HUES6 (cell line): Measurements from ENCODE around the gene TRPC4AP.

Source experiments
- H3K27ac ChIP-seq: 2 replicates; pipeline ENCODE4 v1.7.0; 2013; ENCODE audit warnings: low read depth, mild to moderate bottlenecking, low read length, inconsistent platforms
- H3K27me3 ChIP-seq: 2 replicates; pipeline ENCODE4 v1.6.1; 2013; ENCODE audit warnings: low read length; ENCODE audit not compliant: control insufficient read depth, insufficient read depth
- H3K36me3 ChIP-seq: 2 replicates; pipeline ENCODE4 v1.6.1; 2013; ENCODE audit warnings: low read length; ENCODE audit not compliant: control insufficient read depth, insufficient read depth
- H3K4me1 ChIP-seq: 2 replicates; pipeline ENCODE4 v1.6.1; 2013; ENCODE audit warnings: low read length; ENCODE audit not compliant: control insufficient read depth, insufficient read depth
- H3K4me3 ChIP-seq: 2 replicates; pipeline ENCODE4 v1.5.1; 2013; ENCODE audit warnings: low read depth, low read length
- H3K9ac ChIP-seq: one replicate; pipeline ENCODE4 v1.6.1; 2013; ENCODE audit warnings: mild to moderate bottlenecking, low read length
- H3K9me3 ChIP-seq: 2 replicates; pipeline ENCODE4 v1.6.1; 2013; ENCODE audit warnings: low read depth, low read length; ENCODE audit not compliant: control insufficient read depth, insufficient read depth

Gene TRPC4AP

GRCh38 chr20:34983089-34983820 is 109.4 kb downstream of the TRPC4AP start:
- Histone ChIP-seq H3K36me3 (no peaks in the 10 kb centered on the region), H3K4me1 (peaks cover 49% of the 10 kb centered on the region), H3K27me3 (peaks cover 22% of the 10 kb centered on the region), H3K27ac (no peak overlapping the region), H3K4me3 (peak overlapping the region; percentile 25), H3K9me3 (no peaks in the 10 kb centered on the region), H3K9ac (no peak overlapping the region)

GRCh38 chr20:34982270-34983088 is 110.1 kb downstream of the TRPC4AP start:
- Histone ChIP-seq H3K4me1 (peaks cover 53% of the 10 kb centered on the region), H3K27ac (no peak overlapping the region), H3K36me3 (no peaks in the 10 kb centered on the region), H3K27me3 (peaks cover 22% of the 10 kb centered on the region), H3K9ac (no peak overlapping the region), H3K4me3 (no peak overlapping the region), H3K9me3 (no peaks in the 10 kb centered on the region)

- H3K9ac ChIP-seq: no peak overlapping the region
- no peaks in the 10 kb centered on the region for H3K36me3 ChIP-seq
- peaks cover 15% of the 10 kb centered on the region for H3K27me3 ChIP-seq
- peaks cover 59% of the 10 kb centered on the region for H3K4me1 ChIP-seq
- H3K9me3 ChIP-seq: no peaks in the 10 kb centered on the region
- no peak overlapping the region for H3K4me3 ChIP-seq
- H3K27ac ChIP-seq: no peak overlapping the region
Measured at GRCh38 chr20:34980543-34981233, 111.9 kb downstream of the TRPC4AP start.

GRCh38 chr20:34979366-34980153 is 113.0 kb downstream of the TRPC4AP start:
- Histone ChIP-seq H3K9ac (no peak overlapping the region), H3K9me3 (no peaks in the 10 kb centered on the region), H3K4me3 (no peak overlapping the region), H3K27ac (no peak overlapping the region), H3K4me1 (peaks cover 52% of the 10 kb centered on the region), H3K27me3 (peaks cover 9% of the 10 kb centered on the region), H3K36me3 (no peaks in the 10 kb centered on the region)

GRCh38 chr20:34978092-34978744 is 114.4 kb downstream of the TRPC4AP start:
- Histone ChIP-seq H3K4me1 (peaks cover 38% of the 10 kb centered on the region), H3K27me3 (peaks cover 3% of the 10 kb centered on the region; the same call in 1 of the 2 replicates)

GRCh38 chr20:34977365-34978091 is 115.1 kb downstream of the TRPC4AP start:
- Histone ChIP-seq H3K36me3 (no peaks in the 10 kb centered on the region), H3K4me3 (no peak overlapping the region), H3K4me1 (peaks cover 33% of the 10 kb centered on the region), H3K9me3 (no peaks in the 10 kb centered on the region), H3K27me3 (peaks cover 1% of the 10 kb centered on the region; the same call in 1 of the 2 replicates), H3K9ac (no peak overlapping the region), H3K27ac (no peak overlapping the region)

More at GRCh38 chr20:34978092-34978744, 114.4 kb downstream of the TRPC4AP start:
- H3K9ac ChIP-seq: no peak overlapping the region
- H3K4me3 ChIP-seq: no peak overlapping the region
- no peaks in the 10 kb centered on the region for H3K36me3 ChIP-seq
- H3K27ac ChIP-seq: no peak overlapping the region
- H3K9me3 ChIP-seq: no peaks in the 10 kb centered on the region

GRCh38 chr20:34976286-34976685 is 116.3 kb downstream of the TRPC4AP start:
- Histone ChIP-seq H3K9ac (no peak overlapping the region), H3K27ac (no peak overlapping the region), H3K4me3 (no peak overlapping the region), H3K4me1 (peaks cover 27% of the 10 kb centered on the region), H3K27me3 (no peaks in the 10 kb centered on the region), H3K36me3 (no peaks in the 10 kb centered on the region), H3K9me3 (no peaks in the 10 kb centered on the region)

- Histone ChIP-seq H3K36me3 (no peaks in the 10 kb centered on the region), H3K9ac (no peak overlapping the region), H3K4me1 (peaks cover 11% of the 10 kb centered on the region), H3K4me3 (no peak overlapping the region), H3K9me3 (no peaks in the 10 kb centered on the region), H3K27ac (no peak overlapping the region), H3K27me3 (no peaks in the 10 kb centered on the region)
Measured at GRCh38 chr20:34974246-34974645, 118.4 kb downstream of the TRPC4AP start.

- Histone ChIP-seq H3K27ac (no peak overlapping the region), H3K9me3 (no peaks in the 10 kb centered on the region), H3K27me3 (no peaks in the 10 kb centered on the region), H3K36me3 (no peaks in the 10 kb centered on the region), H3K4me1 (no peaks in the 10 kb centered on the region; the same call in 1 of the 2 replicates), H3K4me3 (no peak overlapping the region), H3K9ac (no peak overlapping the region)
Measured at GRCh38 chr20:34971561-34972235, 120.9 kb downstream of the TRPC4AP start.
